ENCODE measurements around the gene SUV39H2.

Gene SUV39H2

GRCh38 chr10:14837003-14837756, 41.5 kb upstream of the SUV39H2 start:
- Histone ChIP-seq H4K20me1 (ENCODE audit: control insufficient read depth, insufficient read depth, low read depth, low read length) (peaks cover 15% of the 10 kb centered on the region), H3K27me3 (ENCODE audit: control insufficient read depth, low read length) (no peaks in the 10 kb centered on the region), H3K27ac (ENCODE audit: low read depth, low read length) (0 out of 2 replicates have a peak overlapping the region, but pooled peaks have one; percentile 15), H3K79me2 (ENCODE audit: control insufficient read depth, low read length) (peaks cover 47% of the 10 kb centered on the region), H3K4me3 (ENCODE audit: low read length) (peak overlapping the region; percentile 97), H3K9me3 (ENCODE audit: control insufficient read depth, insufficient read depth, low read length) (no peaks in the 10 kb centered on the region), H3K4me2 (ENCODE audit: low read length) (peak overlapping the region; percentile 88), H3K4me1 (ENCODE audit: control insufficient read depth, low read length) (peaks cover 20% of the 10 kb centered on the region), H3F3A (ENCODE audit: control insufficient read depth, insufficient read depth) (peaks cover 2% of the 10 kb centered on the region; the same call in 1 of the 2 replicates), H3K9me2 (replicated peaks; ENCODE audit: control insufficient read depth, low read length) (no peaks in the 10 kb centered on the region), H3K36me3 (ENCODE audit: control insufficient read depth, low read length) (peaks cover 35% of the 10 kb centered on the region)
- no peak for TF ChIP-seq EZH2phosphoT487 (IDR thresholded peaks at IDR 0.05; ENCODE audit: borderline replicate concordance, low read length)
- no peak for TF ChIP-seq CTCF (IDR thresholded peaks at IDR 0.05; ENCODE audit: low read depth, low read length, poor library complexity, severe bottlenecking)

DNA sequence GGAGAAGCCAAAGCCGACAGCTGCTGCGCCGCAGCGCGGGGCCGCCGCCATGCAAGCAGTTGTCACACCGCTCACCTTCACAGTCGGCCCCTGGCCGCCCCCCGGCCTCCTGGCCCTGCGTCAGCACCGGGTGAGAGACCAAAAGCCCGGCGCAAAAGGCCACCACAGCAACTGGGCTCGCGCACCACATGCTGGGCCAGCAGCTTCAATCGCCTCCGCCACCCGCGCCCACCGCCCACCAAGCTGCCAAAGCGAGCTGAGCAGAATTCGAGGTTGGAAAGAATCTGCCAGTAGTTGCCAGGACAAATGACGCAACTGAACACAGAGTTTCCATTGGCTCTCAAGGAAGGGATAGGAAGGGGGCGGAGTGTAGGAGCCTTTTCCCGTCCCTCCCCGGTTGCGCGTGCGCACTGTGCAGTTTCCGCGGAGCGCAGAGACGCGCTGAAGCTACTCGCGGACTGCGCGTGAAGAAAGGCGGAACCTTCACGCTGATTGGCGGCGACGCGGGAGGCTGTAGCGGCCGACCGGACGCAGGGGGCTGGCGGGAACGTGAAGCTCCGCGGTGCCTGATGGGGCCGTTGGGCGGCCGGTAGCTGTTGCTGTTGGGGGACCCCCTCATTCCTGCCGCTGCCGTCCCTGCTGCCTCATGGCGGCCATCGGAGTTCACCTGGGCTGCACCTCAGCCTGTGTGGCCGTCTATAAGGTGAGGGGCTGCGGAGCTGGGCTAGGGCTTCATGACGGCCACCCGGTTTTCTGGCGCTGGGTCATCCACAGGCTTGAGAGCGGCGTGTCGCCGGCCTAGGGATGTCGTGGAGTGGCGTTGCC, 40.7 kb upstream of the SUV39H2 start, which contains the start of the genes CDNF, HSPA14 and MSANTD7:
Gene CDNF (minus strand): TSS at position 281 of the 825 bp plus-strand sequence. CDS start 91 bp downstream, at position 190.
Gene HSPA14 (plus strand): TSS at position 550 of the 825 bp plus-strand sequence. CDS start 97 bp downstream, at position 647.
Gene MSANTD7 (plus strand): TSS at position 550 of the 825 bp plus-strand sequence. CDS start 3,979 bp downstream, outside the sequence.
- Histone ChIP-seq H3K27me3 (ENCODE audit: control insufficient read depth, low read length) (no peaks in the 10 kb centered on the region), H3K4me2 (ENCODE audit: low read length) (peak within 1 kb of the TSS; percentile 88), H3K4me1 (ENCODE audit: control insufficient read depth, low read length) (peaks cover 20% of the 10 kb centered on the region), H3K4me3 (ENCODE audit: low read length) (peak within 1 kb of the TSS; percentile 97), H3K9me3 (ENCODE audit: control insufficient read depth, insufficient read depth, low read length) (no peaks in the 10 kb centered on the region), H3K27ac (ENCODE audit: low read depth, low read length) (peak within 1 kb of the TSS; percentile 66), H3K79me2 (ENCODE audit: control insufficient read depth, low read length) (peaks cover 55% of the 10 kb centered on the region), H3K9me2 (replicated peaks; ENCODE audit: control insufficient read depth, low read length) (no peaks in the 10 kb centered on the region), H4K20me1 (ENCODE audit: control insufficient read depth, insufficient read depth, low read depth, low read length) (peaks cover 15% of the 10 kb centered on the region), H3K36me3 (ENCODE audit: control insufficient read depth, low read length) (peaks cover 43% of the 10 kb centered on the region), H3F3A (ENCODE audit: control insufficient read depth, insufficient read depth) (peaks cover 2% of the 10 kb centered on the region; the same call in 1 of the 2 replicates)
- TF ChIP-seq CTCF (IDR thresholded peaks at IDR 0.05; ENCODE audit: low read depth, low read length, poor library complexity, severe bottlenecking) = no peak

- H3K27ac ChIP-seq (ENCODE audit: low read depth, low read length) = peak overlapping the region; percentile 66
- H3K27me3 ChIP-seq (ENCODE audit: control insufficient read depth, low read length) = no peaks in the 10 kb centered on the region
- TF ChIP-seq EZH2phosphoT487 (IDR thresholded peaks at IDR 0.05; ENCODE audit: borderline replicate concordance, low read length) (no peak), CTCF (IDR thresholded peaks at IDR 0.05; ENCODE audit: low read depth, low read length, poor library complexity, severe bottlenecking) (no peak)
- no peaks in the 10 kb centered on the region for H3K9me2 ChIP-seq (replicated peaks; ENCODE audit: control insufficient read depth, low read length)
- peaks cover 20% of the 10 kb centered on the region for H3K4me1 ChIP-seq (ENCODE audit: control insufficient read depth, low read length)
- H3F3A ChIP-seq (ENCODE audit: control insufficient read depth, insufficient read depth) = peaks cover 2% of the 10 kb centered on the region; the same call in 1 of the 2 replicates
- H3K79me2 ChIP-seq (ENCODE audit: control insufficient read depth, low read length) = peaks cover 63% of the 10 kb centered on the region
- peaks cover 50% of the 10 kb centered on the region for H3K36me3 ChIP-seq (ENCODE audit: control insufficient read depth, low read length)
- peak overlapping the region; percentile 82 for H3K4me2 ChIP-seq (ENCODE audit: low read length)
- H3K4me3 ChIP-seq (ENCODE audit: low read length) = peak overlapping the region; percentile 97
- peaks cover 15% of the 10 kb centered on the region for H4K20me1 ChIP-seq (ENCODE audit: control insufficient read depth, insufficient read depth, low read depth, low read length)
- H3K9me3 ChIP-seq (ENCODE audit: control insufficient read depth, insufficient read depth, low read length) = no peaks in the 10 kb centered on the region
Measured at GRCh38 chr10:14838582-14839304, 39.9 kb upstream of the SUV39H2 start.
